PC-9 (cell line): ENCODE measurements around the gene PITRM1. TPM values are rescaled to one million over a fixed set of nuclear protein-coding genes. Genes with fewer than 3 reads are reported as not detected.
A peak's percentile ranks its signal among the peaks of the same experiment; 100 is the strongest.
"Not testable (repeated sequence)": the region's sequence is repeated elsewhere in the genome, so short reads cannot be mapped to it uniquely, and the experiment has no call there.

ENCODE experiments used
- BruUV-seq: library from RNA; stranded (reverse); fragments of 400-500 nt; replicated peaks from 2 replicates; lab custom pipeline; 2021; lab: Mats Ljungman, UMichigan
- CTCF ChIA-PET: fragments of 300-600 bp; sonication (Branson Sonifier 250); formaldehyde crosslinking; loops from one replicate; lab custom pipeline; 2022; ENCODE audit warnings: antibody characterized with exemption; lab: Charles Lee
- POLR2A ChIA-PET: fragments of 300-600 bp; sonication (Branson Sonifier 250); formaldehyde crosslinking; loops from one replicate; lab custom pipeline; 2022; ENCODE audit warnings: antibody characterized with exemption; ENCODE audit not compliant: unreplicated experiment; lab: Charles Lee
- DNase-seq, 2 experiments: peaks; one replicate each; pipeline versions ENCODE4 v3.0.0 to v3.0.0-alpha.2; 2015 to 2022; ENCODE audit warnings: mixed read lengths in 1 of 2
- H2AFZ ChIP-seq: fragments of 200-600 bp; sonication (generic); 2 replicates; pipeline ENCODE4 v1.8.1; 2017; ENCODE audit warnings: antibody characterized with exemption
- H3F3A ChIP-seq: fragments of 200-600 bp; sonication (generic); 2 replicates; pipeline ENCODE4 v1.8.1; 2017; ENCODE audit warnings: antibody characterized with exemption, mild to moderate bottlenecking, low read depth; ENCODE audit not compliant: insufficient read depth
- H3K27ac ChIP-seq: fragments of 200-600 bp; sonication (generic); 2 replicates; pipeline ENCODE4 v1.6.1; 2016; ENCODE audit warnings: mixed run types
- H3K27me3 ChIP-seq: fragments of 200-600 bp; sonication (generic); 2 replicates; pipeline ENCODE4 v1.6.1; 2016; ENCODE audit warnings: low read depth, mixed run types; ENCODE audit not compliant: insufficient read depth
- H3K36me3 ChIP-seq: fragments of 200-600 bp; sonication (generic); 2 replicates; pipeline ENCODE4 v1.6.1; 2016; ENCODE audit warnings: low read depth, mixed run types
- H3K4me1 ChIP-seq: fragments of 200-600 bp; sonication (generic); replicated peaks from 2 replicates; pipeline ENCODE4 v1.6.1; 2016; ENCODE audit warnings: mixed run types; ENCODE audit not compliant: insufficient read depth
- H3K4me2 ChIP-seq: fragments of 200-600 bp; sonication (generic); 2 replicates; pipeline ENCODE4 v1.6.1; 2017; ENCODE audit warnings: mixed run types
- H3K4me3 ChIP-seq: fragments of 200-600 bp; sonication (generic); 2 replicates; pipeline ENCODE4 v1.6.1; 2016; ENCODE audit warnings: mixed run types
- H3K79me2 ChIP-seq: fragments of 200-600 bp; sonication (generic); 2 replicates; pipeline ENCODE4 v1.6.1; 2017; ENCODE audit warnings: low read depth, mixed run types
- H3K9me2 ChIP-seq: fragments of 200-600 bp; sonication (generic); 2 replicates; pipeline ENCODE4 v1.8.1; 2017; ENCODE audit warnings: mild to moderate bottlenecking; ENCODE audit not compliant: insufficient read depth
- H3K9me3 ChIP-seq: fragments of 200-600 bp; sonication (generic); 2 replicates; pipeline ENCODE4 v1.8.1; 2016; ENCODE audit warnings: low read depth; ENCODE audit not compliant: insufficient read depth
- H4K20me1 ChIP-seq: fragments of 200-600 bp; sonication (generic); 2 replicates; pipeline ENCODE4 v1.8.1; 2017; ENCODE audit not compliant: insufficient read depth
- EZH2 ChIP-seq: fragments of 200-600 bp; sonication (generic); IDR thresholded peaks from 2 replicates; pipeline ENCODE4 v1.8.0; 2017; ENCODE audit warnings: antibody characterized with exemption, low read depth
- intact Hi-C: fragments of 100-400 bp; cut with micrococcal nuclease; formaldehyde crosslinking; loops from one replicate; pipeline ENCODE4 v1.10.0; 2022; ENCODE audit not compliant: unreplicated experiment
- total RNA-seq: library from RNA; stranded (reverse); gene quantifications from 2 replicates; pipeline ENCODE4 v1.2.3, GENCODE V29; 2021
- TF ChIP-seq, protein P1 (sequence below): fragments of 200-600 bp; sonication (generic); conservative IDR thresholded peaks from 2 replicates; pipeline ENCODE4 v1.6.1; 2017; ENCODE audit warnings: mixed run types, antibody characterized with exemption, mild to moderate bottlenecking, moderate library complexity

PITRM1 gene
- total RNA-seq, 1 experiment from 2014 or later: 124 TPM

DNA sequence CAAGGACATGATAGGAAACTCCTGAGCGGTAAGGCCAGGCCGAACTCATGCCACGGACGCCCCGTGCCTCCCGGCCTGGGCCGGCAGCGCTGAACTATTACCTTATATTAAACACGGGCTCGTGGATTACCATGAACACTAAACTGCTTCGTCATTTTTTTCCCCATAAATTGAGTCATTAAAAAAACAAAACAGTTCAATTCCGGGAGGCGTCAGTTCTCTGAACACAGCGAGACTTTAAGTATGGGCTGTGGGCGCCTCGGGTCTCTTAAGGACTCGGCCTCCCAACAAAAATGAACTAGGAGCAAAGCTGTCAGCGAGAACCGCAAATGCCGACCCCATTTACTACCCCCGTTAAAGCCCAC, 519 bp downstream of the PITRM1 start:
- H3K27me3 ChIP-seq: no peaks in the 10 kb centered on the region
- no peaks in the 10 kb centered on the region for H3K9me2 ChIP-seq
- intact Hi-C loops: loop anchor here (2.0 to 5.0 kb wide), 2 partner anchors 101 to 125 kb away; no protein-coding TSS in a partner anchor
- peak in 1 of 2 experiments; percentile 63 for DNase-seq
- no peaks in the 10 kb centered on the region for H3K36me3 ChIP-seq
- no peaks in the 10 kb centered on the region for H3K9me3 ChIP-seq
- H3K4me2 ChIP-seq: peak overlapping the region; percentile 92
- H4K20me1 ChIP-seq: no peaks in the 10 kb centered on the region
- peak overlapping the region; percentile 94 for H3K4me3 ChIP-seq
- H3K4me1 ChIP-seq: peaks cover 8% of the 10 kb centered on the region
- no TSS peak for BruUV-seq
- peak overlapping the region; percentile 76 for H3K27ac ChIP-seq
- peaks cover 9% of the 10 kb centered on the region; the same call in 1 of the 2 replicates for H3F3A ChIP-seq
- peaks cover 29% of the 10 kb centered on the region for H3K79me2 ChIP-seq
- POLR2A ChIA-PET: interaction anchor here (0.7 kb wide), 1 partner anchor 93 kb away, joined by 17 read pairs; no protein-coding TSS in a partner anchor
- TF ChIP-seq EZH2: no peak
- TF ChIP-seq, protein P1, sequence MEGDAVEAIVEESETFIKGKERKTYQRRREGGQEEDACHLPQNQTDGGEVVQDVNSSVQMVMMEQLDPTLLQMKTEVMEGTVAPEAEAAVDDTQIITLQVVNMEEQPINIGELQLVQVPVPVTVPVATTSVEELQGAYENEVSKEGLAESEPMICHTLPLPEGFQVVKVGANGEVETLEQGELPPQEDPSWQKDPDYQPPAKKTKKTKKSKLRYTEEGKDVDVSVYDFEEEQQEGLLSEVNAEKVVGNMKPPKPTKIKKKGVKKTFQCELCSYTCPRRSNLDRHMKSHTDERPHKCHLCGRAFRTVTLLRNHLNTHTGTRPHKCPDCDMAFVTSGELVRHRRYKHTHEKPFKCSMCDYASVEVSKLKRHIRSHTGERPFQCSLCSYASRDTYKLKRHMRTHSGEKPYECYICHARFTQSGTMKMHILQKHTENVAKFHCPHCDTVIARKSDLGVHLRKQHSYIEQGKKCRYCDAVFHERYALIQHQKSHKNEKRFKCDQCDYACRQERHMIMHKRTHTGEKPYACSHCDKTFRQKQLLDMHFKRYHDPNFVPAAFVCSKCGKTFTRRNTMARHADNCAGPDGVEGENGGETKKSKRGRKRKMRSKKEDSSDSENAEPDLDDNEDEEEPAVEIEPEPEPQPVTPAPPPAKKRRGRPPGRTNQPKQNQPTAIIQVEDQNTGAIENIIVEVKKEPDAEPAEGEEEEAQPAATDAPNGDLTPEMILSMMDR: no peak
- CTCF ChIA-PET: interaction anchor here (0.6 to 1.1 kb wide), 2 partner anchors 605 to 1561 kb away, joined by 3 read pairs; no protein-coding TSS in a partner anchor
- peak overlapping the region; percentile 82 for H2AFZ ChIP-seq

DNA sequence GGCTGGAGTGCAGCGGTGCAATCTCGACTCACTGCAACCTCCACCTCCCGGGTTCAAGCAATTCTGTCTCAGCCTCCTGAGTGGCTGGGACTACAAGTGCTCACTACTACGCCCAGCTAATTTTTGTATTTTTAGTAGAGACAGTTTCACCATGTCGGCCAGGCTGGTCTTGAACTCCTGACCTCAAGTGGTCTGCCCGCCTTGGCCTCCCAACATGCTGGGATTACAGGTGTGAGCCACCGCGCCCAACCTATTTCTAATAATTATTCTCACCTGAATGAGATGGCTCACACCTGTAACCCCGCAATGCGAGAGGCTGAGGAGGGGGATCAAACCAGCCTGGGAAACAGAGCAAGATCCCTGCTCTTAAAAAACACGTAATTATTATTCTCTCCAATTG, 1.1 kb downstream of the PITRM1 start:
- DNase-seq, BruUV-seq, H3K27me3 ChIP-seq, H3K4me1 ChIP-seq, H3K36me3 ChIP-seq, H4K20me1 ChIP-seq, H3K9me2 ChIP-seq, CTCF ChIA-PET, H3F3A ChIP-seq, H3K9me3 ChIP-seq: not testable (repeated sequence)
- intact Hi-C loops: loop anchor here (5.0 kb wide), 1 partner anchor 124 kb away; no protein-coding TSS in a partner anchor
- Histone ChIP-seq H3K27ac (peak overlapping the region; percentile 76), H3K79me2 (peaks cover 29% of the 10 kb centered on the region), H3K4me2 (peak overlapping the region; percentile 92), H3K4me3 (peak overlapping the region; percentile 94), H2AFZ (peak overlapping the region; percentile 82)
- POLR2A ChIA-PET: interaction anchor here (0.6 kb wide), 1 partner anchor 118 kb away, joined by 5 read pairs; no protein-coding TSS in a partner anchor

DNA sequence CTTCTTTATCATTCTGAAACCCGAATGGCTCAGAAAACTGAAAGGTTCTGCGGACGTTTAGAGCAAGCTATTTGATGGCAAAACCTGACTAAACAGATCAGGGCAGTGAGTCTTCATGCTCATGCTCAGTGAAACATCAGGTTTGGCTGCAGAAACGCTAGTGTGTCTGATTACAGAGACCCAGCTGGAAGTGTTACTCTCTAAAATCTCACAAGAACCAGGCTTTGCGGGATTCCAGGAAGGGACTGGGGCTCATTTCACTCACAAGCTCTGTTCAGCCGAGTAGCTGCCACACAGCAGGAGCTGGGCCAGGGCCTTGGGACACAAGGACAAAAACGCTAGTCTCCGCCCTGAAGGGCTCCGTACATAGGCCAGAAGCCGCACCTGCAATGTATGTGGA, 2.9 kb downstream of the PITRM1 start:
- Histone ChIP-seq H3K9me3 (no peaks in the 10 kb centered on the region), H3K4me2 (no peak overlapping the region), H3K4me1 (peaks cover 8% of the 10 kb centered on the region), H2AFZ (no peak overlapping the region), H3F3A (peaks cover 9% of the 10 kb centered on the region; the same call in 1 of the 2 replicates), H3K27ac (no peak overlapping the region), H3K79me2 (peaks cover 29% of the 10 kb centered on the region), H4K20me1 (no peaks in the 10 kb centered on the region), H3K27me3 (no peaks in the 10 kb centered on the region), H3K9me2 (no peaks in the 10 kb centered on the region), H3K36me3 (no peaks in the 10 kb centered on the region), H3K4me3 (no peak overlapping the region)
- ChIA-PET CTCF (no interaction called here), POLR2A (no interaction called here)
- DNase-seq: no peak
- intact Hi-C loops: loop anchor here (5.0 kb wide), 1 partner anchor 122 kb away; no protein-coding TSS in a partner anchor
- TF ChIP-seq EZH2: no peak
- TF ChIP-seq, protein P1: no peak
- no TSS peak for BruUV-seq
